GM19452 (cell line): ENCODE data around the gene MUC4.
"Not testable (repeated sequence)": the region's sequence is repeated elsewhere in the genome, so short reads cannot be mapped to it uniquely, and the experiment has no call there.

Experiments used
- ATAC-seq: cut with Tn5 transposase; IDR thresholded peaks from one replicate; pipeline ENCODE4 v1.9.1; 2021; ENCODE audit not compliant: unreplicated experiment

Gene MUC4

DNA sequence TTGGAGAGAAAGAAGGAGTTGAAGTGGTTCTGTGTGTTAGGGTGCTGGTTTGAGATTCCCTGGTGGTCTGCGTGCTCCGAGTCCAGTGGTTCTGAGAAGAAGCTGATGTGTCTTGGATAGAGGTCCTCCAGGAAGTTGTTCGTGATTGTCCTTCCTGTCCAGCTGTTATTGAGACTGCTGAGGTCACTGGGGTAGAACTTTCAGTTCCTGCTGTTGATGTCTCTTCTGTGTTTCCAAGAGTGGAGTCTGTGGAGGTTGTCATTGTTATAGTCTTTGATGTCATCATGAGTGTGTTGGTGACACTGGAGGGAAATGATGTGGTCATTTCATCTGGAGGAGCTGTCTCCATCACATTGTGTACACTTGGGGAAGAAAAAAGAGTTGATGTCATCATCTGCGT lies 20.8 kb downstream of the MUC4 start:
- no peak for ATAC-seq

DNA sequence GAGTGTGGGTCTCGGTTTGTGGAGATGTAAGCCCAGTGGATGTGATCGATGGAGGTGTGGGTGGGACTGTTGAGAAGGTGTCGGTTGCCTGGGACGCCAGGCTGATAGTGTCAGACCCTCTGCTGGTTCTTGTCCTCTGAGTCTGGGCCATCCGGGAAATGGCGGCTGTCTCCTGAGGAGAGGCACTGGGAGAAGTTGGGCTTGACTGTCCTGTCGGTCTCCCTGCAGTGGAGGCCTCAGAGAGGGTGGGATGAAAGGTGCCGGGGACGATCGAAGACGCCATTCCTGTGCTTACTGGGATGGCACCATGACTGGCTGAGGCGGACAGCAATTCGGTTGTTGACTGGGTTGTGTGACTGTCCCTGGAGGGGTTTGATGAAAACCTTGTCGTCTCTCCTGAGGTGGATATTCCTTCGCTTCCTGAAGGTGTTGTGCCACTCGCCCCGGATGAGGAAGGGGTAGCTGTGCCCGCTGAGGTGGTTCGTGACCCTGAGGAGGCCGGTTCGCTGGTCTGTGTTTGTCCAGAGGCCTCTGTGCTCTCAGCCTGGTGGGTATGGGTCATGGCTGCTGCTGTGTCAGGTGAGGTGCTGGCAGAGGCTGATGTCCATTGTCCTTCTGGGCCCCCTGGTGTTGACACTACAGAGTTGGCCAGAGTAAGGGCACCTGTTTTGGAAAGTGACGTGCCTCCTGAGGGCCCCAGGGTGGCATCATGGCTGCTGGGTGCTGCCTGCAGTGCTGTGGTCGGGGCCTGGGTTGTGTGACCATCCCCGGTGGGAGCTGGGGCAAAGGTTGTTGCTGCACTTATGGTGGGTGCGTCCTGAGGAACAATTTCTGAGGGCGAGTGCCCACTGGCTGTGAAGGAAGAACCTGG lies 22.8 kb downstream of the MUC4 start:
- ATAC-seq: no peak

DNA sequence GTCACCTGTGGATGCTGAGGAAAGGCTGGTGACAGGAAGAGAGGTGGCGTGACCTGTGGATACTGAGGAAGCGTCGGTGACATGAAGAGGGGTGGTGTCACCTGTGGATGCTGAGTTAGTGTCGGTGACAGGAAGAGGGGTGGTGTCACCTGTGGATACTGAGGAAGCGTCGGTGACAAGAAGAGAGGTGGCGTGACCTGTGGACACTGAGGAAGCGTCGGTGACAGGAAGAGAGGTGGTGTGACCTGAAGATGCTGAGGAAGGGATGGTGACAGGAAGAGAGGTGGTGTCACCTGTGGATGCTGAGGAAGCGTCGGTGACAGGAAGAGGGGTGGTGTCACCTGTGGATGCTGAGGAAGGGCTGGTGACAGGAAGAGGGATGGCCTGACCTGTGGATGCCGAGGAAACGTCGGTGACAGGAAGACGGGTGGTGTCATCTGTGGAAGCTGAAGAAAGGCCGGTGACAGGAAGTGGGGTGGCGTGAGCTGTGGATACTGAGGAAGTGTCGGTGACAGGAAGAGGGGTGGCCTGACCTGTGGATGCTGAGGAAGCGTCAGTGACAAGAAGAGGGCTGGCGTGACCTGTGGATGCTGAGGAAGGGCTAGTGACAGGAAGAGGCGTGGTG lies 25.8 kb downstream of the MUC4 start:
- not testable (repeated sequence) for ATAC-seq

DNA sequence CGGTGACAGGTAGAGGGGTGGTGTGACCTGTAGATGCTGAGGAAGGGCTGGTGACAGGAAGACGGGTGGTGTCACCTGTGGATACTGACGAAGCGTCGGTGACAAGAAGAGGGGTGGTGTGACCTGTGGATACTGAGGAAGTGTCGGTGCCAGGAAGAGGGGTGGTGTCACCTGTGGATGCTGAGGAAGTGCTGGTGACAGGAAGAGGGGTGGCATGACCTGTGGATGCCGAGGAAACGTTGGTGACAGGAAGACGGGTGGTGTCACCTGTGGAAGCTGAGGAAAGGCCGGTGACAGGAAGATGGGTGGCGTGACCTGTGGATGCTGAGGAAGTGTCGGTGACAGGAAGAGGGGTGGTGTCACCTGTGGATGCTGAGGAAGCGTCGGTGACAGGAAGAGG lies 27.7 kb downstream of the MUC4 start:
- ATAC-seq: not testable (repeated sequence)

DNA sequence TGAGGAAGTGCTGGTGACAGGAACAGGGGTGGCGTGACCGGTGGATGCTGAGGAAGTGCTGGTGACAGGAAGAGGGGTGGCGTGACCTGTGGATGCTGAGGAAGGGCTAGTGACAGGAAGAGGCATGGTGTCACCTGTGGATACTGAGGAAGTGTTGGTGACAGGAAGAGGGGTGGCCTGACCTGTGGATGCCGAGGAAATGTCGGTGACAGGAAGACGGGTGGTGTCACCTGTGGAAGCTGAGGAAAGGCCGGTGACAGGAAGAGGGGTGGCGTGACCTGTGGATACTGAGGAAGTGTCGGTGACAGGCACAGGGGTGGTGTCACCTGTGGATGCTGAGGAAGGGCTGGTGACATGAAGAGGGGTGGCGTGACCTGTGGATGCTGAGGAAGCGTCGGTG lies 30.5 kb downstream of the MUC4 start:
- ATAC-seq: not testable (repeated sequence)

DNA sequence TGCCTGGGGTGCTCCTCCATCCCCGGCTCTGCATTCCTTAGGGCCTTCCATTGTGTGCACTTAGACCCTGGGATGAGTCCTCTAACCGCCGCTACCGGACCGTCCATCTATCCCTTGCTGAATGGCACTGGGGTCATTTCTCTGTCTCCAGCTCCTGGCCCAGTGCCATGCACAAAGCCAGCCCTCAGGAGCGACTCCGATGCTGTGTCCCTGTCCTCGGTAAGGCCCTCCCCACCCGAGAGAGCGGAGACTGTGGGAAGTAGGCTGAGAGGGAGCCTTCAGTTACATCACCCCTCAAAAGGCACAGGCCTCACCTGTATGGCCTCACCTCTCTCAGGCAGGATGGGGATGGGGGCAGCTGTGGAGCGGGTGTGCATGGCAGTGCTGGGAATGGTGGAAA lies 33.8 kb downstream of the MUC4 start:
- ATAC-seq: no peak

DNA sequence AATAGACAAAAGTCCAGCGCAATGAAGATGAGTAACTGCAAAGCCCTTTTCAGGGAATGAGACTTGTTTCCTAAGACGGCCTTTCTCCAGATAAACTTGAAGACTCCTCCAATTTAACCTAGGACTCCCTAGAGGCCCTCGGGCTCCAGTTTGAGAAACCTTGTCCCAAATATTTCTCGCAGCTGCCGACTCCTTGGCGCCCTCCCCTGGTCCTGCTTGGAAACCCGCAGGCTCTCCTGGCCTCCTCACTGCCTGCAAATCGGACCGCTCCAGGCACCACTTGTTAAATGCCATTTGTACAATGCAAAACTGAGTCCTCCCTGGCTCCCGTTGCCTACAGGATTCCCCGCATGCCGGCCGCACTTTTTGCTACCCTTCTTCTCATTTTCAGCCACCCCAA lies 36.8 kb downstream of the MUC4 start:
- ATAC-seq: no peak

DNA sequence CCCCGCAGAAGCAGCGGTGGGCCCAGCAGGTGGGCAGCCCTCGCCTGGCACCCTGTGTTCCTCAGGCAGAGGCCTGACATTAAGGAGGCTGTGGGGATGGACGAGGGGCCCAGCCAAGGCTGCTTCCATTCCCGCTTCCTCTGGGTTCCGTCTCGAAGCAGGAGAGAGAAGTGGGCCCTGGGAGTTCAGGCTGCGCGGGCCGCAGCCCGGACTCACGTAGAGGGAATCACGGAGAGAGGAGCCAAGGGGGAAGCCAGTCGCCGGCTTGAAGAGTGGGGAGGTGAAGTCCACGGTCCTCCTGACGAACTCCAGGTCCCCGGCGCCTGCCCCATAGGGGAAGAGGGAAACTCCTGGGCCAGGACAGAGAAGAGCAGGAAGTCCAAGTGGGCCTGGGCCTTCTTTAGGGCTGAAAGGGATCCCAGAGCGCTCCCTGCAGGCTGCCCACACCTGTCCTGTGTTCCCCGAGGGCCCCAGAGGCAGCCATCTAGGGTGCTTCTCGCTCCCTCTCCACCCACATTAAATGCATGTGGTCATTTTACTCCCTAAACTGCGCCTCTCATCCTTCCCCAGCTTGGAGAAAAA lies 37.7 kb downstream of the MUC4 start:
- no peak for ATAC-seq

DNA sequence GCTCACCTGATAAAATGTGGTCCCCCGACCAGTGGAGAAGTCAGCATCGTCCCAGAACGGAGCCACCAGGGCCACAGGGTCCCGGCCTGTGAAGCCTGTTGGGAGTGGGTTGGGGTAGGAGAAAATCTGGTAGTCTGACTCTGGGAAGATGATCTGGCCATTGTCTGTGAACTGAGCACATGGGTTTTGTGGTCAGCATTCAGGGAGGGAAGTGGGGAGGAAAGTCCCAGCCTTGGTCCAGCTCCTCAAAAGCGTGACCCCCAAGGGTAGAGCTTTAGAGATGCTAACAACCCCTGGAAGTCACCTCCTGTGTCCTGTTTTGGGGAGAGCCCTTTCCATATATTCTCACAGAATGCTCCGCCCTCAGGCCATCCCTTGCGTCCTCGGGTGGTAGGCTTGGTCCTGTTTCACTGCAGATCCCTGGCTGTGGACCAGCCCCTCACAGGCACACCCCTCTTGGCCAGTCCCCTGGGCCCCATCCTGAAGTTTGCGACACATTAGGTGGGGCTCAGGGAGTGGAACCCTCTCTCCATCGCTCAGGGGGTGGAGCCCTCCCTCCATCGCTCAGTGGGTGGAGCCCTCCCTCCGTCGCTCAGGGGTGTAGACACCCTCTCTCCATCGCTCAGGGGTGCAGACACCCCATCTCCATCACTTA lies 40.0 kb downstream of the MUC4 start:
- ATAC-seq: no peak

DNA sequence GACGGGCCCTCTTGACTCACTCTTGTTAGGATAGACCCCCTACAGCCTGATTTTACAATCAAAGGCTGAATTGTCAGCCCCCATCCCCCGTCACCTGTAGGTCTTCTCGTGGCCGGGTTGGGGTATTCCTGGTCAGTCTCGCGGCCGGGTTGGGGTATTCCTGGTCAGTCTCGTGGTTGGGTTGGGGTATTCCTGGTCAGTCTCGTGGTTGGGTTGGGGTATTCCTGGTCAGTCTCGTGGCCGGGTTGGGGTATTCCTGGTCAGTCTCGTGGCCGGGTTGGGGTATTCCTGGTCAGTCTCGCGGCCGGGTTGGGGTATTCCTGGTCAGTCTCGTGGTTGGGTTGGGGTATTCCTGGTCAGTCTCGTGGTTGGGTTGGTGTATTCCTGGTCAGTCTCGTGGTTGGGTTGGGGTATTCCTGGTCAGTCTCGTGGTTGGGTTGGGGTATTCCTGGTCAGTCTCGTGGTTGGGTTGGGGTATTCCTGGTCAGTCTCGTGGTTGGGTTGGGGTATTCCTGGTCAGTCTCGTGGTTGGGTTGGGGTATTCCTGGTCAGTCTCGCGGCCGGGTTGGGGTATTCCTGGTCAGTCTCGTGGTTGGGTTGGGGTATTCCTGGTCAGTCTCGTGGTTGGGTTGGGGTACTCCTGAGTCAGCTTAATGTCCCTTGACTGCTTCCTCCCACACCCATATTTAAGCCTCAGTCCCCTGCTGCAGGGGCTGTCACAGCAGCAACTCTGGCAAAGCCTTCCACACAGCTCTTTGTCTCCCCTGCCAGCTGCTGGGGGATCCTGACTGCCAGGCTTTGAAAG lies 40.7 kb downstream of the MUC4 start:
- ATAC-seq: not testable (repeated sequence)

DNA sequence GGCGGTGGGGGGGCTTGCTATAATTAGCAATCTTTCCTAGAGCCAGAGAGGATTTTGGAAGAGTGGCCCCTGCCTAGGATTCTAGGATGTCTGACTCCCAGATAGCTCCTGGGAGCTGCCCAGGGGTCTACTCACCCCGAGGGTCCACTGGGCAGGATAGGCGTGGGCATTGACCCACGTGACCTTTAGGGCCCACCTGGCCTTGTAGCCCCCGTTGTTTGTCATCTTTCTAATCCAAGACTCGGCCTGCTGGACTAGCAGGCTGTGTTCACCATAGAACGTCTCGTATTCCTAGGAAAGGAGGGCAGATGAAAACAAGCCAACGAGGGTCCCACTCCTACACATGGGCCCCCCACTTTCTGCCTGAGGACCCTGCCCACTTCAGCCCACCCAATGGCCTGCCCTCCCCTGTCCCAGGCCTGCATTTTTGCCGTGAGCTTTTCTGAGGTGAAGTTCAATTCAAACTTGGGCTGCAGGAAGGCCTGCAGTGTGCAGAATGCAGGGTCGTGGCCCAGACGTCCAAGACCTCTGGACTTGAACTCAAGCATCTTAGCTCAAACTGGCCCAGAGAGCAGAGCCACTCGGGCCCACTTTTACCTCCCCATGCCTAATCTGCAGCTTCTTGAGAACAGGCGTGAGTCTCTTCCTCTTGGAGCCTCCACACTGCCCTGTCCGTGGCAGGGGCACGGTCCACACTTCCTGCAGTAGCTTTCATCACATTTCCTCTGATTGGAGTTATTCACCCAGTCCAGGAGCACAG lies 41.5 kb downstream of the MUC4 start:
- no peak for ATAC-seq

DNA sequence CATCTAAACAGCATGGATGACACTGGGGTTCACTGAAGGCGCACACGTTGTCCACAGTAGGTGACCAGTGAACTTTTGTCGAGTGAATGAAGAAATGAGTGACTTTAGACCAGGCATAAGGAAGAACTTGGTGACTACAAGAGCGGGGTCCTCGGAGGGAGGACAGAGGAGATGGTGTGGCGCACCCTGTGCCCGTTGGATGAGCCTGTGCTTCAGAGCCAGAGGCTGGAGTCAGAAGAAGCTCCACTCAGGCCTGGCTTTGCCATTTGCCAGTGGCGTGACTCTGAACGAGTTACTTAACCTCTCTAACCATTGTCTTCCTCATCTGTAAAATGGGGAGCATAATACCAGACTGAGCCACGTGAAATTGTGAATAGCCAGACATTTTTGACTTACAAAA lies 42.2 kb downstream of the MUC4 start:
- no peak for ATAC-seq

DNA sequence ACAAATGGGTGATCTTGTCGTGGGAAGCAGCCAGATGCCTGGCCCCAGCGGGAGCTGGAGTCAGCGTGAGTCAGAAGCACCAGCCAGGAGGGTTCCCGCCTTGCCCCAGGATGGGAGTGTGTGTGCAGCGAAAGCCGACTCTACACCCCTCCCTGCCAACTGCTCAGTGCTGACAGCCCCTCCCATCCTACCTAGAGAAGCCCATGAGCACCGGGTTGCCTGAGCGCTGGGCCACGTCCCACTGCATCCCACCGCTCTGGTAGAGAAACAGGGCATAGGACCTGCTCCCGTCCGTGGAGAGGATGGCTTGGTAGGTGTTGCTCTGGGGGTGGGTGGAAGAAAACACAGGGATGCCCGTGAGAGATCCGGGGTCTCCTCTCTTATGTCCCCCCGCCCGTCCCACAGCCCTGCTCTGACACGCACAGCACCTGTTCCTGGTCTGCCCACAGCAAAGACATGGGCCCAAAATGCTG lies 42.9 kb downstream of the MUC4 start:
- ATAC-seq: no peak

DNA sequence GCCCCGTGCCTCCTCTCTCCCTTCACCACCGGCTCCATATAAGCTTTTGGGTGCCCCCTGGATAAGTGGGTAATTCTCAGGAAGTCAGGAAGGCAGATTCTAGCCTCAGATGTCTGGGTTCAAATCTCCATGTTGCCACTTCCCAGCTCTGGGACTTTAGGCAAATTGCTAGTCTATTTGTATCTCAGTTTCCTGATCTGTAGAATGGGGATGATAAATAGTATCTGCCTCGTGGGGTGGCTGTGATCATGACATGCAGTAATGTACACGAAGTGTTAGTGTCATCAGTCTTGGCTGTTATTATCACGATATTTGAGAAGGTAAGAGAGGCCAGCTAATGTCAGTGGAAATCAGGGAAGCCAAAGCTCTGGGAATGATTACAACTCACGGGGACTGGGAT lies 43.3 kb downstream of the MUC4 start:
- no peak for ATAC-seq

DNA sequence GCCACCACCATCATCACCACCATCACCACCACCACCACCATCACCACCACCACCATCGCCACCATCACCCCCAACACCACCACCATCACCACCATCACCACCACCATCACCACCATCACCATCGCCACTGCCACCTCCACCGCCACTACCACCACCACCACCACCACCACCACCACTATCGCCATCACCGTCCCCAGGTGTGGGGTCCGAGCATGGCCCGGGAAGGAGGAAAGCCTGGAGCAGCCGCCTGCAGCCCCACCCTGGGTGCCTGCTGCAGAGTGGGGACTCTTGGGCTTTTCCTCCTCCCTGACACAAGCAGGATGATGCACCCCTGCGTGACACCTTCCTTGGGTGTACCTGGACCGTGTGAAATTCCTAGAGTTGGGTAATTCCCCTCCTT lies 43.9 kb downstream of the MUC4 start:
- no peak for ATAC-seq

DNA sequence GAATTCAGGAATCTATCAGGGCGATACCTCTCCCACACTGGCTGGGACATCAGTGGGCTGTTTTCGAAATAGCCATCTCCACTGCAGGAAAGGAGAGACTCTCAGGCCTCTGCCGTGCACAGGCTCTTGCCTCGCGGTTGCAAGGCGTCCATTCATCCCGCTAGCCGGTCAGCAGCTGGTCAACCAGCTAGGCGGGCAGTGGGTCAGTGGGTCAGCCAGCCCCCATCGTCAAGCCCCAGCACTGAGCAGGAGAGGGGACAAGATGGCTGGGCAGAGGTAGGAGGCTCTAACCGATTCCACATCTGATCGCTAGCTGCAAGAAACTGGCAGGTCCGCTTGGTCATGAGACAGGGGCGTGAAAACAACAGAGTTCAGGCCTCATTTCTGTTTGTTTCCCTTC lies 45.1 kb downstream of the MUC4 start:
- ATAC-seq: no peak

DNA sequence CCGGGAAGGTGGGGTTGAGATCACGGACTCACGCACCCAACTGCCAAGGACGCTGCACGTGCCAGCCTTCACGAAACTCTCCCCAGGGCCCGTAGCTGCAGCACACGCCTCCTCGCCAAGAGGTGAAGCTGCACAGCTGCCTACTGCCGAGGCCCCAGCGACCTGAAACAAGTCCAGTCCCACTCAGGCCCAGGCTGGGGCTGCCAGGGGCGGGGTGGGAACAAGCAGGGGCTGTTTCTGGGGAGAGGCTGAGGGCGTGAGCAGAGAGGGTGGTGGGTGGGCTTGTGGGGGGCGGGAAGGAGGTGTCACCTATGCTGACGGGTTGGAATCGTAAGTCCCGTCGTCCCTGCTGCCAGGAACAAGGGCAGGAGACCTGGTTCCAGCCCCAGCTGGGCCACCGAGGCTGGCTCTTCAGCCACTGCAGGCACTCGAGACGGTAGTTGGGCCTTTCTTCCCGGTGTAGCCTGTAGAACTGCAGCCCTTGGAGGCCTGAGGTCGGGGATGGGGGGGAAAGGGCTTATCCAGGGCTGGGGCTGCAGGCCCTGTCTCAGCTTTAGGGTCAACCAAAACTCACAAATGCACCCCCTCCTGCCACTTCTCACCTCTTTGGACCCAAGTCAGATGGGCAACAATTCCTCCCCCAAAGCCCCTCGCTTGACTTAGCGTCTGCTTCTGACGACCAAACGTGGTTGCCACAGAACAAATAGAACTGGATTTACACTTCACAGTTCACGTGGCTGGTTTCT lies 46.6 kb downstream of the MUC4 start:
- no peak for ATAC-seq

DNA sequence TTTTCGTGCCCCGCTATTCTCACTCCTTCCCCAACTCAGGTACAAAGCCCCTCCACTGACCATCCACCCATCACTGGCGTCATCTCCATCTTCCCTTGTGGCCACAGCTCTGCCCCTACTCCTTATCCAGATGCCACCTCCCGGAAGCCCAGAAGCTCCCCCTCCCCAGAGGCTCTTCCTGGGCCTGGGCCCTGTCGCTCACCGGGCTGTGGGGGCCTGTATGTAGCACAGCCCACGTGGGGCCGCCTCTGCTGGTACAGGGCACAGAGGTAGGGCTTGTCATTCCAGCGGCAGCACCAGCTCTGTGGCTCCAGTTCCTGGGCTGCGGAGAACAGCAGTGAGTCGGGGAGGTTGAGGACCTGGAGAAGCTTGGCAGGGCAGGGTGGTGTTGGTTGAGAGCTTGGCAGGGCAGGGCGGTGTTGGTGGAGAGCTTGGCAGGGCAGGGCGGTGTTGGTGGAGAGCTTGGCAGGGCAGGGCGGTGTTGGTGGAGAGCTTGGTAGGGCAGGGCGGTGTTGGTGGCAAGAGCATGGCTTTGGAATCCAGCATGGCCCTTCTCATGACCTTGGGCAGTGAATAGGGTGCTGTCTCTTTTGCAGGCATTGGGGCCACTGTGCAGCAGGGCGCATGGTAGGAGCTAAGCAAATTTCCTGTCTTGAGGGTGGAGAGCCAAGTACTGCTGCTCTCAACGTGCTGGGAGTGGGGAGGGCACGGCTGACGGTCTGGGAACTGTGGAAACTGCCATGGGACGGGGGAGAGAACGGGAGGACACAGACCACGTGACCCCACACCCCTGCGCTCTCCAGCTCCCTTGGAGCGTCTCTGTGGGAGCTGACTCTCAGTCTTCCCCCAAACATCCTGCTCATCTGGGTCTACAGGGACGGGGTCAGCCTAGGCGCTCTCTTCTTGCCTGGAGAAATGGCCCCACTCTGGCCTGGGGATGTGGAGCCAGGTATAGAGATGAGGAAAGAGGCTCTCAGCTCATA lies 47.6 kb downstream of the MUC4 start:
- ATAC-seq: no peak
